ENCODE data around the gene FGF2. TPM values are rescaled to one million over a fixed set of nuclear protein-coding genes. Genes with fewer than 3 reads are reported as not detected.

Gene FGF2
- total RNA-seq, 1 experiment from 2014 or later: 2.1 TPM

DNA sequence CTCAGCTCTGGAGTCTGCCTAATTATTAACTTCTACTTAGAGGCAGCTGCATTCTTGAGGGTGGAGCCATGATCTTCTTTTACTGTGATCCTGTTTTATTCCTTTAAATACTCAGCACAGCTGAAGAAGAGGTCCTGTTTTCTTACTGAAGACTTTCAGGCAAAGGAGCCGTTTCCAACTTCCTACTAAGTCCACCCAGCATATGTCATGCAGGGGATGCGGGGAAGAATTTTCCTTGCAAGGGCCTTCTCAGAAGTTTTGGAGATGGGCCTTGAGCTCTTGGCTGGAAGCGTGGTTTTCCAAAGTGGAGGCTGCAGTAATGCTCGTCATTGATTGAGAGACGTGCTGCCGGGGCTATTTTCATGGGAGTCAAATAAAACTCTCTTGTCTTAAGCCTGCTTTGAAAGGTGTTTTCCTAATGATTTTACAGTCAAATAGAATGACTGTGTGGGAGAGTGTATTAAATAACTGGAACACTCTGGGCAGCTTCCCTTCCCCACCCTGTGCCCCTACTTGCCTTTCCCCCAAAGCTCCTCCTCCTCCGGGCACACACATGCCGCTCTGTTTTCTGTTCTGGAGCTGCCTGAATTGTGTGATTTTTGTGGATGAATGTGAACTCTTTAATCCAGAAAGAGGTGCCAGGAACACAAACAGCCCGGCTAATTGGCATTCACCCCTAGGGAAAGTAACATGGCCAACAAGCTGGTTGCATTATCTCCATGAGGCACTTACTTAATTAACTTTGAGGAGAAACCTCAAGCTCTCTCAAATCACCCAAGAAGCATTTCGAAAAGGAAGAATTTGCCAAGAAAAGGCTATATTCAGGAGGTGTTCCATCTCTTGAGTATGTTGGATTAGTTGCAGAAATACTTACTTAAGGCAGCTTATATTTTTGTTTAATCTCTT, 28.1 kb downstream of the FGF2 start:
- H4K20me1 ChIP-seq (ENCODE audit: insufficient read depth): no peaks in the 10 kb centered on the region
- CTCF ChIA-PET: no interaction called here
- intact Hi-C loops (cut with micrococcal nuclease; ENCODE audit: unreplicated experiment): no loop called here

DNA sequence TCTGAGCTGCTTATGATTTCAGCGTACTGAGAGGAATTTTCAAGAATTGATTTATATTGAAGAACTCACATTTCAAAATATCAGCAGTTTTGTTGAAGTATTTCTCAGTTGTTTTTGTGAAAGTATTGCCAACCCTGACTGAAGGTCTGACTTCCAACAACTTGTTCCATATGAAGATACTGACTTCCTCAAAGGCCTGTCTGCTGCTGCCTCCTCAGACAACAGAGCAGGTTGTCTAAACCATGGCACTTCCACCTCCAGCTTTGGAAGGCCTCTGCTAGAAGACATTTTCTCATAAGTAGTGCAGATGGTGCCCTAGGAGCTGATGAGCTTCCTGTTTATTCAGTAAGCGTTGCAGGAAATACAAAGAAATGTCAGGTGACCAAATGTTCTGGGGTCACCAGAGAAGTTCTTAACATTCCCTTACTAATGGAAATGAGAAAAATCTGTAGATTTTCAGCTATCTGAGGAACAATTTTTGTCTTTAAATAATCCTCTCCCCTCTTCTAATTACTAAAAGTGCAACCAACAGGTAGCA, 28.8 kb downstream of the FGF2 start:
- Histone ChIP-seq H3K79me2 (ENCODE audit: low read depth) (no peaks in the 10 kb centered on the region), H3K27ac (no peak overlapping the region), H3F3A (ENCODE audit: insufficient read depth, low read depth) (no peaks in the 10 kb centered on the region), H2AFZ (no peak overlapping the region), H3K4me1 (replicated peaks; ENCODE audit: insufficient read depth) (no peaks in the 10 kb centered on the region), H3K9me2 (ENCODE audit: insufficient read depth) (no peaks in the 10 kb centered on the region; the same call in 1 of the 2 replicates), H3K36me3 (ENCODE audit: low read depth) (no peaks in the 10 kb centered on the region), H4K20me1 (ENCODE audit: insufficient read depth) (no peaks in the 10 kb centered on the region), H3K9me3 (ENCODE audit: insufficient read depth, low read depth) (no peaks in the 10 kb centered on the region), H3K4me3 (no peak overlapping the region), H3K4me2 (no peak overlapping the region), H3K27me3 (ENCODE audit: insufficient read depth, low read depth) (no peaks in the 10 kb centered on the region)
- CTCF ChIA-PET: no interaction called here
- POLR2A ChIA-PET (ENCODE audit: unreplicated experiment): no interaction called here
- no TSS peak for BruUV-seq (replicated peaks)
- peak in 1 of 2 experiments; percentile 18 for DNase-seq
- intact Hi-C loops (cut with micrococcal nuclease; ENCODE audit: unreplicated experiment): no loop called here
- no peak for TF ChIP-seq EZH2 (IDR thresholded peaks at IDR 0.05; ENCODE audit: low read depth)
- TF ChIP-seq, protein P1, sequence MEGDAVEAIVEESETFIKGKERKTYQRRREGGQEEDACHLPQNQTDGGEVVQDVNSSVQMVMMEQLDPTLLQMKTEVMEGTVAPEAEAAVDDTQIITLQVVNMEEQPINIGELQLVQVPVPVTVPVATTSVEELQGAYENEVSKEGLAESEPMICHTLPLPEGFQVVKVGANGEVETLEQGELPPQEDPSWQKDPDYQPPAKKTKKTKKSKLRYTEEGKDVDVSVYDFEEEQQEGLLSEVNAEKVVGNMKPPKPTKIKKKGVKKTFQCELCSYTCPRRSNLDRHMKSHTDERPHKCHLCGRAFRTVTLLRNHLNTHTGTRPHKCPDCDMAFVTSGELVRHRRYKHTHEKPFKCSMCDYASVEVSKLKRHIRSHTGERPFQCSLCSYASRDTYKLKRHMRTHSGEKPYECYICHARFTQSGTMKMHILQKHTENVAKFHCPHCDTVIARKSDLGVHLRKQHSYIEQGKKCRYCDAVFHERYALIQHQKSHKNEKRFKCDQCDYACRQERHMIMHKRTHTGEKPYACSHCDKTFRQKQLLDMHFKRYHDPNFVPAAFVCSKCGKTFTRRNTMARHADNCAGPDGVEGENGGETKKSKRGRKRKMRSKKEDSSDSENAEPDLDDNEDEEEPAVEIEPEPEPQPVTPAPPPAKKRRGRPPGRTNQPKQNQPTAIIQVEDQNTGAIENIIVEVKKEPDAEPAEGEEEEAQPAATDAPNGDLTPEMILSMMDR (conservative IDR thresholded peaks at IDR 0.05): no peak

More for the DNA sequence above, 28.1 kb downstream of the FGF2 start:
- TF ChIP-seq EZH2 (IDR thresholded peaks at IDR 0.05; ENCODE audit: low read depth): no peak
- TF ChIP-seq, protein P1 (conservative IDR thresholded peaks at IDR 0.05): no peak
- POLR2A ChIA-PET (ENCODE audit: unreplicated experiment): no interaction called here
- H3K27ac ChIP-seq: no peak overlapping the region
- DNase-seq: peak in 1 of 2 experiments; percentile 20
- no peaks in the 10 kb centered on the region for H3K79me2 ChIP-seq (ENCODE audit: low read depth)
- no peaks in the 10 kb centered on the region for H3K4me1 ChIP-seq (replicated peaks; ENCODE audit: insufficient read depth)
- H3K4me2 ChIP-seq: no peak overlapping the region
- no TSS peak for BruUV-seq (replicated peaks)
- H3K36me3 ChIP-seq (ENCODE audit: low read depth): no peaks in the 10 kb centered on the region
- H3K4me3 ChIP-seq: no peak overlapping the region
- H3K9me3 ChIP-seq (ENCODE audit: insufficient read depth, low read depth): no peaks in the 10 kb centered on the region
- H3K9me2 ChIP-seq (ENCODE audit: insufficient read depth): no peaks in the 10 kb centered on the region; the same call in 1 of the 2 replicates
- H2AFZ ChIP-seq: no peak overlapping the region
- no peaks in the 10 kb centered on the region for H3F3A ChIP-seq (ENCODE audit: insufficient read depth, low read depth)
- no peaks in the 10 kb centered on the region for H3K27me3 ChIP-seq (ENCODE audit: insufficient read depth, low read depth)

DNA sequence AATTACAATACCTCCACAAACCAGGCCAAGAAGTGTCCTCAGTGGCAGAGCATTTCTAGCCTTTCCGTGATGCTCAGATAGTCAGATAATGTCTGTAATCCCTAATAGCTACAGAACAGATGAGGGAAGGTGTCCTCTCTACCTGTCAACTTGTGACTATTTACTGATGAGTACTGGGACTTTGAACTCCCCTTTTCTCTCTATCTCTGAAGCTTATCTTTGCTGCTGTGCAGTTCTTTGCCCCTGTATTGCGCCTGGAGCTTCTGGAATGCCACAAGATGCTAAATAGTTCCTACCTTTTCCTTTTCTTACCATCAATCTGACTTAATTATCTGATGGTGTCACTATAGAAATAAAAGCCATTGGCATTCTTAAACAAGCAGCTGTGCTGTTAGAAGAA, 30.5 kb downstream of the FGF2 start:
- Histone ChIP-seq H2AFZ (no peak overlapping the region), H4K20me1 (ENCODE audit: insufficient read depth) (no peaks in the 10 kb centered on the region), H3K27ac (no peak overlapping the region), H3K27me3 (ENCODE audit: insufficient read depth, low read depth) (no peaks in the 10 kb centered on the region), H3K79me2 (ENCODE audit: low read depth) (no peaks in the 10 kb centered on the region), H3K4me1 (replicated peaks; ENCODE audit: insufficient read depth) (no peaks in the 10 kb centered on the region), H3K9me3 (ENCODE audit: insufficient read depth, low read depth) (no peaks in the 10 kb centered on the region), H3K4me2 (no peak overlapping the region), H3K36me3 (ENCODE audit: low read depth) (no peaks in the 10 kb centered on the region), H3K4me3 (no peak overlapping the region), H3F3A (ENCODE audit: insufficient read depth, low read depth) (no peaks in the 10 kb centered on the region), H3K9me2 (ENCODE audit: insufficient read depth) (no peaks in the 10 kb centered on the region; the same call in 1 of the 2 replicates)
- DNase-seq: no peak
- ChIA-PET POLR2A (ENCODE audit: unreplicated experiment) (no interaction called here), CTCF (no interaction called here)
- no TSS peak for BruUV-seq (replicated peaks)
- intact Hi-C loops (cut with micrococcal nuclease; ENCODE audit: unreplicated experiment): no loop called here
- TF ChIP-seq EZH2 (IDR thresholded peaks at IDR 0.05; ENCODE audit: low read depth): no peak
- TF ChIP-seq, protein P1 (conservative IDR thresholded peaks at IDR 0.05): no peak

Measured in PC-9 (cell line).